Rectal smooth muscle tissue (tissue), 1 donor: ENCODE data around the gene RBM4.
A peak's percentile ranks its signal among the peaks of the same experiment; 100 is the strongest.
"Not testable (repeated sequence)": the region's sequence is repeated elsewhere in the genome, so short reads cannot be mapped to it uniquely, and the experiment has no call there.

Experiments
- H3K27ac ChIP-seq: one replicate; pipeline ENCODE4 v1.7.0; 2013; ENCODE audit warnings: low read depth, low read length, inconsistent platforms
- H3K27me3 ChIP-seq: one replicate; pipeline ENCODE4 v1.7.0; 2013; ENCODE audit warnings: low read length; ENCODE audit not compliant: control insufficient read depth, insufficient read depth
- H3K36me3 ChIP-seq: one replicate; pipeline ENCODE4 v1.7.0; 2013; ENCODE audit warnings: low read length; ENCODE audit not compliant: control insufficient read depth, insufficient read depth
- H3K4me1 ChIP-seq: one replicate; pipeline ENCODE4 v1.7.0; 2013; ENCODE audit warnings: low read length; ENCODE audit not compliant: control insufficient read depth, insufficient read depth
- H3K4me3 ChIP-seq: one replicate; pipeline ENCODE4 v1.7.0; 2013; ENCODE audit warnings: low read length
- H3K9ac ChIP-seq: one replicate; pipeline ENCODE4 v1.7.0; 2013; ENCODE audit warnings: low read length

The RBM4 gene, protein sequence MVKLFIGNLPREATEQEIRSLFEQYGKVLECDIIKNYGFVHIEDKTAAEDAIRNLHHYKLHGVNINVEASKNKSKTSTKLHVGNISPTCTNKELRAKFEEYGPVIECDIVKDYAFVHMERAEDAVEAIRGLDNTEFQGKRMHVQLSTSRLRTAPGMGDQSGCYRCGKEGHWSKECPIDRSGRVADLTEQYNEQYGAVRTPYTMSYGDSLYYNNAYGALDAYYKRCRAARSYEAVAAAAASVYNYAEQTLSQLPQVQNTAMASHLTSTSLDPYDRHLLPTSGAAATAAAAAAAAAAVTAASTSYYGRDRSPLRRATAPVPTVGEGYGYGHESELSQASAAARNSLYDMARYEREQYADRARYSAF

DNA sequence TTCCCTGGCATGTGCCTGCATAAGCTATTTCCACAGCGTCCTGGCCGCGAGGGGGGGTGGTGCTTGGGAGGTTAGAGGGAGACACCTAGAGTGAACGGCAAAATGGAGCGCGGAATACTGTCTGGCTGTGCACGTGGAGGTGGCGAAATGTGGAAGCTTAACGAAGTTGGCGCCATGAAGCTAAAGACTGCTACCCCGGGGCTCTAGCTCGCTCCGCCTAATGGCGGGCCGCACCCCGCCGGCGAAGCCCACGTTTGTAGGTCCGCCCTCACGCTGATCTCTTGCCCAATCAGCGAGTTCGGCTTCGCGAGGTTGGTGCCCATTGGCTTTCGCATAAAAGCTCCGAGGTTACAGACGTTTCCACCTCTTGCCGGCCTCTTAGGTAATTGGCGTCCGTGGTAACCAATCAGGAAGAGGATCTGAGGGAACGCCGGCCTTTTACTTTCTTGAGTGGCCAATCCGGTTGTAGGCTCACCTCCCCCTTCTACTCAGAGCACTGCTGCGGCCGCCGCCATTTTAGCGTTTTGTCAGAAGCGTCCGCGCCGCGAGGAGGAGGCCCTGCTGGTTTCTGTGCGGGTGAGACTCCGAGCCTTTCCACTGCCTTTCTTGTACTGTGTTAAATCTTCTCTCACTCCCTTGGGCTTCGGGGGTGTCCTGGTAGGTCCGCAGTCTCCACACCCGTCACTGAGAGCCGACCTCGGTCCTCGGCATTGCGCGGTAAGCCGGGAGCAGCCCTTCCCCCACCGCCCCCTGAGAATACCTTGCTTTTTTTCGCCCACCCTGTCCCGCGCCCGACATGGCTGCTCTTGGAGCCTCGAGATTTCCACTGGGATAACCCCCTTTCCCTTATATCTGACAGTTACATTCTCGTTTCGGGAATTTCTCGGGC, at the start of gene RBM4:
Gene RBM4 (plus strand): TSS at position 527 of the 889 bp plus-strand sequence. CDS start 1,009 bp downstream, outside the sequence.
- H3K36me3 ChIP-seq: peaks cover 23% of the 10 kb centered on the region
- peak within 1 kb of the TSS; percentile 100 for H3K9ac ChIP-seq
- H3K27ac ChIP-seq: peak within 1 kb of the TSS; percentile 94
- H3K27me3 ChIP-seq: no peaks in the 10 kb centered on the region
- H3K4me3 ChIP-seq: peak within 1 kb of the TSS; percentile 99
- peaks cover 38% of the 10 kb centered on the region for H3K4me1 ChIP-seq

- H3K4me1 ChIP-seq, H3K27ac ChIP-seq, H3K4me3 ChIP-seq, H3K36me3 ChIP-seq, H3K9ac ChIP-seq, H3K27me3 ChIP-seq: not testable (repeated sequence)
These were observed 49.2 kb upstream of the RBM4 start for GRCh38 chr11:66589315-66589714.

- Histone ChIP-seq H3K27me3 (no peaks in the 10 kb centered on the region), H3K4me1 (peaks cover 9% of the 10 kb centered on the region), H3K27ac (no peak overlapping the region), H3K36me3 (no peaks in the 10 kb centered on the region), H3K9ac (no peak overlapping the region), H3K4me3 (no peak overlapping the region)
These were observed 48.4 kb upstream of the RBM4 start for GRCh38 chr11:66589996-66590675.

DNA sequence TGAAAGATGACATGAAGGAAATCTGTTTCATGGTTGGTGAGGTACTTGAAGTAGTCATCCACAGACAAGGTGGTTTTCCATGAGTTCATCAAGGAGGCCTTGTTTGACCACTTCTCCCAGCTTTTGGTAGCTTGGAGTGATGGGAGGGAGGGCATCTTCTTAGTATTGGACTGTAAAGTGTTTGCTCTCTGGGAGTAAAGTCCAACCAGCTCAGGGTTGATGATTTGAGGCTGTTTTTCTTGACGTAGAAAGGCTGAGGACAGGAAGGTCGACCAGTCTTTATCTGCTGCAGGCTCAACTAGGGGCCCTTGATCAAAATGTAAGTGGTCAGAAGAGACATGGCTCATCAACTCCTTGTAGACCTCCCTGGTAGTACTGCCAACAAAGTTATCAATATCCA, 47.3 kb upstream of the RBM4 start:
- peaks cover 14% of the 10 kb centered on the region for H3K4me1 ChIP-seq
- H3K36me3 ChIP-seq: no peaks in the 10 kb centered on the region
- H3K27ac ChIP-seq: no peak overlapping the region
- no peak overlapping the region for H3K4me3 ChIP-seq
- no peaks in the 10 kb centered on the region for H3K27me3 ChIP-seq
- no peak overlapping the region for H3K9ac ChIP-seq

DNA sequence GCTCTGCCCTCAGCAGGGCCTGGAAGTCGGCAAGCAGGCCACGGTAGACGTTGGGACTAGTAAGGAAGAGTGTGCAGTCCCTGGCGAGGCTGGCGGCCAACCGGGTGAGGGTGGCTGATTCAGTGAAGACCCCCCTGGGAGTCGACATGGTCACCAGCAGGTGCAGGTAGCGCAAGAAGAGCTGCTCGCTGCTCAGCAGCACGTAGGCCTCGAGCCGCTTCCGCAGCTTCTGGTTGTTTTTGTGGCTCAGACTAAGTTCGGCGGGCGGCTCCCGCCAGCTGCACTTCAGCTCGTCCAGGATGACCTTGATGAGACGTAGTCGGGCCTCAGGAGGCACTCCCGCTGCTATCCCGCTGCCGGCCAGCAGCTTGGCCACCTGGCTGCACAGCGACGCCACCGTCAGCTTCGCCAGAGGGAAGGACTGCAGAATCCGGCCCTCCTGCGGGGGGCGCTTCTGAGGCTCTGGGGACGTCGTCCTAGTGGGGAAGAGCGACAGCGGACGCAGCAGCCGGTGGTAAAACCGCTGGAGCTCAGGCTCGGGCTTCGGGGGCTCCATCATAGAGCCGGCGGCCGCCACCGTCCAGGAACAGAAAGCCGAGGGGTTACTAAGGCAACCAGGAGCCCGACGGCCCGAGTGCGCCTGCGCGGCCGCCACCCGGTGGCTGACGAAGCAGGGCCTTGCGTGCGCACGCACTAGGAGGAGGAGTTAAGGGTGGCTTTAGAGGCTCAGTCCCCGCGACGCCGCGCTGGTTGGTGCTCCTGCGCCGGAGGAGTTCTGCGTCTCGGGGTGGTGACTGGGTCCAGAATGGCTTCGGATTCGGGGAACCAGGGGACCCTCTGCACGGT, 45.8 kb upstream of the RBM4 start, which contains the start of the genes CCDC87 and CCS:
Gene CCDC87 (minus strand): TSS at position 607 of the 846 bp plus-strand sequence. CDS start 48 bp downstream, at position 559.
Gene CCS (plus strand): TSS at position 729 of the 846 bp plus-strand sequence. CDS start 77 bp downstream, at position 806.
- H3K27me3 ChIP-seq: no peaks in the 10 kb centered on the region
- H3K36me3 ChIP-seq: no peaks in the 10 kb centered on the region
- peak within 1 kb of the TSS; percentile 84 for H3K27ac ChIP-seq
- H3K4me3 ChIP-seq: peak within 1 kb of the TSS; percentile 82
- H3K4me1 ChIP-seq: peaks cover 14% of the 10 kb centered on the region
- peak within 1 kb of the TSS; percentile 58 for H3K9ac ChIP-seq

GRCh38 chr11:66593303-66593635, 45.2 kb upstream of the RBM4 start:
- Histone ChIP-seq H3K4me3 (peak overlapping the region; percentile 82), H3K9ac (peak overlapping the region; percentile 58), H3K36me3 (no peaks in the 10 kb centered on the region), H3K4me1 (peaks cover 14% of the 10 kb centered on the region), H3K27me3 (no peaks in the 10 kb centered on the region), H3K27ac (peak overlapping the region; percentile 84)

- Histone ChIP-seq H3K9ac (peak overlapping the region; percentile 58), H3K36me3 (no peaks in the 10 kb centered on the region), H3K27me3 (no peaks in the 10 kb centered on the region), H3K27ac (peak overlapping the region; percentile 84), H3K4me3 (peak overlapping the region; percentile 82), H3K4me1 (peaks cover 14% of the 10 kb centered on the region)
These were observed 44.9 kb upstream of the RBM4 start for GRCh38 chr11:66593650-66594049.

DNA sequence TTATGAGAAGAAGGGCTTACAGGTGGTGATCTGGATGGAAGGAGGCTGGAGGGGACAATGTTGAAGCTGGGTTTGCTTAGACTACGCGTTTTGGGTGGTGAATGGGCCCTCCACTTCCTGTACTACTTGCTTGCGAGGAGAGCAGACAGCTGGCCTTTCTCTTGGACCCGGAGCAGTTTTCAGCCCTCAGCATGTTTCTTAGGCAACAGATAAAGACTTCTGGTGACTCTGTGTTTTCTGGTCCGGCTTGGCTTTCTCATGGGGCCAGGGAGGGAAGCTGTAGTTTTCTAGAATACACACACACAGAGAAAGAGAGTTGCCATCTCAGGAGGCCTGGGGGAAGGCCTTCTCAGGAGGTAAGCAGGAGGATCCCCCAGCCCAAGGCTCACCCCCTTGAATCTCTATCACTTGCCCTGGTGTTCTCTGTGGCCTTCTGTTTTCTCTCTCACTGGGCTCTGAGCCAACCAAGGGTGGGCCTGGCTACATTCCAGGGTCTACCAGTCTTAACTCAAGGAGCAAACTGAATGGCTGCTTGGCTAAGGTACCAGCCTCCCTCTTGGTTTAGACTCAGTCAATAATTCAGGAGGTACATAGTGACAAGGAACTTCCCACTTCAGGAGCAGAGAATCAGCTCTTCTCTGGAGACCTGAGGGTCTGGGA, 43.1 kb upstream of the RBM4 start:
- no peak overlapping the region for H3K9ac ChIP-seq
- no peak overlapping the region for H3K4me3 ChIP-seq
- peak overlapping the region; percentile 46 for H3K27ac ChIP-seq
- peaks cover 2% of the 10 kb centered on the region for H3K36me3 ChIP-seq
- H3K4me1 ChIP-seq: peaks cover 14% of the 10 kb centered on the region
- no peaks in the 10 kb centered on the region for H3K27me3 ChIP-seq

GRCh38 chr11:66598993-66599392, 39.5 kb upstream of the RBM4 start:
- H3K27ac ChIP-seq: no peak overlapping the region
- no peaks in the 10 kb centered on the region for H3K27me3 ChIP-seq
- H3K9ac ChIP-seq: no peak overlapping the region
- H3K36me3 ChIP-seq: peaks cover 3% of the 10 kb centered on the region
- H3K4me3 ChIP-seq: no peak overlapping the region
- H3K4me1 ChIP-seq: peaks cover 9% of the 10 kb centered on the region

GRCh38 chr11:66600219-66600618, 38.3 kb upstream of the RBM4 start:
- Histone ChIP-seq H3K9ac (no peak overlapping the region), H3K4me1 (peaks cover 5% of the 10 kb centered on the region), H3K4me3 (no peak overlapping the region), H3K27me3 (no peaks in the 10 kb centered on the region), H3K36me3 (peaks cover 4% of the 10 kb centered on the region), H3K27ac (no peak overlapping the region)

DNA sequence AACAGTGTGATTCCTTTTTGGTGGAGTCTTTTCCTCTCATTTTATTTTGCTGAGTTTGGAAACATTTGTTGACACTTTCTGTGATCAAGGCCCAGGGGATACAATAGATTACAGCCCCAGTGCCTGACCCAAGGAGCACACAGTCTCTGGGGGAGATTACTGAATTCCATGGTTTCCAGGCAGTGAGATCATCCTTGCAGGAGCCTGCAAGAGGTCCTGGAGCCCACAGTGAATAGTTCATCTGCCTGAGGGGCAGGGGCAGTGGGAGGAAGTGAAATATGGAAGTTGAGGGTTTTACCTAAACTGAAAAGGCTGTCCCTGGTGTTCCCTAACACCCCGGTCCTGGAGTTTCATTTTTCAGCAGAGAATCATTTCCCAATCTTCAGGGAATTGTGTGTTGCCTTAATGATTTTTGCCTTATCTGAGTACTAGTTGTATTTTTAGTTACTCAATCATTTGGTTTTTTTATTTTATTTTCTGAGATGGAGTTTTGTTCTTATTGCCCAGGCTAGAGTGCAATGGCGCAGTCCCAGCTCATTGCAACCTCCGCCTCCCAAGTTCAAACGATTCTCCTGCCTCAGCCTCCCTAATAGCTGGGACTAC, 37.8 kb upstream of the RBM4 start:
- H3K27me3 ChIP-seq: no peaks in the 10 kb centered on the region
- peaks cover under 1% of the 10 kb centered on the region for H3K4me1 ChIP-seq
- H3K4me3 ChIP-seq: no peak overlapping the region
- H3K27ac ChIP-seq: no peak overlapping the region
- peaks cover 8% of the 10 kb centered on the region for H3K36me3 ChIP-seq
- no peak overlapping the region for H3K9ac ChIP-seq
